B cell (primary cell): ENCODE data around the gene CACTIN. TPM values are rescaled to one million over a fixed set of nuclear protein-coding genes. Genes with fewer than 3 reads are reported as not detected.

ENCODE experiments used
- ATAC-seq: fragments of 200-7000 bp; cut with Tn5 transposase; one replicate; pipeline ENCODE4 v1.10.0; 2021; ENCODE audit warnings: low read depth, mild to moderate bottlenecking, moderate number of reproducible peaks, moderate library complexity
- CTCF ChIA-PET: fragments of 350-600 bp; sonication (Branson Sonifier 250); formaldehyde crosslinking; loops from one replicate; lab custom pipeline; 2021; ENCODE audit warnings: antibody characterized with exemption, inconsistent platforms; lab: Charles Lee
- POLR2A ChIA-PET: fragments of 350-600 bp; sonication (Branson Sonifier 250); formaldehyde crosslinking; loops from one replicate; lab custom pipeline; 2021; ENCODE audit warnings: antibody characterized with exemption; lab: Charles Lee
- DNase-seq: peaks from one replicate; pipeline ENCODE4 v3.0.0; 2013
- H2AFZ ChIP-seq: 2 replicates; pipeline ENCODE4 v1.6.1; 2012; ENCODE audit warnings: mild to moderate bottlenecking, low read depth, low read length; ENCODE audit not compliant: insufficient read depth, poor library complexity, severe bottlenecking
- H3K27ac ChIP-seq, 2 donors: 1 replicate in 1 of 2; 2 replicates in 1 of 2; pipeline ENCODE4 v1.5.1; 2012 to 2013; ENCODE audit warnings: low read length in 2 of 2, mild to moderate bottlenecking in 2 of 2, moderate library complexity in 1 of 2
- H3K27me3 ChIP-seq, 4 experiments: fragments of 200-600 bp in 1 of 4; sonication (generic) in 1 of 4; replicated peaks in 1 of 4; 1 replicate in 2 of 4; 2 replicates in 2 of 4; pipeline versions ENCODE4 v1.6.1 to v1.7.0; 2013 to 2016; ENCODE audit warnings: low read length in 3 of 4, mild to moderate bottlenecking in 2 of 4, mixed read lengths in 1 of 4, moderate library complexity in 1 of 4; ENCODE audit not compliant: insufficient read depth in 4 of 4, control insufficient read depth in 3 of 4; ENCODE audit errors: control extremely low read depth in 1 of 4
- H3K36me3 ChIP-seq, 2 experiments: replicated peaks in 1 of 2; 1 replicate in 1 of 2; 2 replicates in 1 of 2; pipeline versions ENCODE4 v1.6.1 to v1.7.1; 2013; ENCODE audit warnings: low read length in 1 of 2; ENCODE audit not compliant: insufficient read depth in 2 of 2, control insufficient read depth in 1 of 2; ENCODE audit errors: control extremely low read depth in 1 of 2, extremely low read depth in 1 of 2
- H3K4me1 ChIP-seq, 2 donors: fragments of 200-600 bp in 1 of 2; sonication (generic) in 1 of 2; 1 replicate in 1 of 2; 2 replicates in 1 of 2; pipeline versions ENCODE4 v1.5.1 to v1.6.1; 2013 to 2017; ENCODE audit warnings: low read length in 2 of 2; ENCODE audit not compliant: control insufficient read depth in 2 of 2, insufficient read depth in 2 of 2
- H3K4me2 ChIP-seq: replicated peaks from 2 replicates; pipeline ENCODE3; 2012; ENCODE audit warnings: mild to moderate bottlenecking, low read depth, low read length; ENCODE audit not compliant: poor library complexity, severe bottlenecking
- H3K4me3 ChIP-seq, 5 experiments: fragments of 200-600 bp in 1 of 5; sonication (generic) in 1 of 5; 1 replicate in 3 of 5; 2 replicates in 2 of 5; pipeline versions ENCODE4 v1.5.1 to v1.7.0; 2011 to 2016; ENCODE audit warnings: low read length in 4 of 5, mild to moderate bottlenecking in 4 of 5, low read depth in 2 of 5, control low read depth in 1 of 5, moderate library complexity in 1 of 5; ENCODE audit not compliant: insufficient read depth in 1 of 5; ENCODE audit errors: control extremely low read depth in 1 of 5, extremely low read depth in 1 of 5
- H3K79me2 ChIP-seq: fragments of 200-600 bp; sonication (generic); one replicate; pipeline ENCODE4 v1.6.0; 2016; ENCODE audit warnings: low read length; ENCODE audit not compliant: control insufficient read depth, insufficient read depth
- H3K9ac ChIP-seq: fragments of 200-600 bp; sonication (generic); 2 replicates; pipeline ENCODE4 v1.6.1; 2017; ENCODE audit warnings: mild to moderate bottlenecking, low read length, moderate library complexity
- H3K9me3 ChIP-seq, 3 donors: one replicate each; pipeline versions ENCODE4 v1.6.1 to v1.7.1; 2013; ENCODE audit warnings: low read length in 2 of 3; ENCODE audit not compliant: control insufficient read depth in 2 of 3, insufficient read depth in 1 of 3; ENCODE audit errors: control extremely low read depth in 1 of 3
- H4K20me1 ChIP-seq: 2 replicates; pipeline ENCODE4 v1.6.0; 2012; ENCODE audit warnings: mild to moderate bottlenecking, low read length; ENCODE audit not compliant: insufficient read depth, control insufficient read depth, poor library complexity, severe bottlenecking
- H3K27ac Mint-ChIP-seq: one replicate; pipeline ENCODE4 v1.8.0; 2021; ENCODE audit warnings: mixed read lengths
- H3K27me3 Mint-ChIP-seq: one replicate; pipeline ENCODE4 v1.8.0; 2021; ENCODE audit warnings: mixed read lengths
- H3K4me1 Mint-ChIP-seq: one replicate; pipeline ENCODE4 v1.8.0; 2021; ENCODE audit warnings: mixed read lengths
- H3K4me3 Mint-ChIP-seq: one replicate; pipeline ENCODE4 v1.8.0; 2021; ENCODE audit warnings: mixed read lengths
- H3K9me3 Mint-ChIP-seq: one replicate; pipeline ENCODE4 v1.8.0; 2022; ENCODE audit warnings: mixed read lengths; ENCODE audit not compliant: insufficient read depth
- EZH2 ChIP-seq: IDR thresholded peaks from 2 replicates; pipeline ENCODE4 v1.6.1; 2012; ENCODE audit warnings: borderline replicate concordance, low read depth, mild to moderate bottlenecking, moderate library complexity, low read length; ENCODE audit not compliant: insufficient read depth, poor library complexity, severe bottlenecking
- WGBS: methylation state at CpG from one replicate; pipeline ENCODE4 v1.1.5; 2013; ENCODE audit warnings: missing lambda C conversion rate; ENCODE audit not compliant: insufficient coverage; 5-methylcytosine and 5-hydroxymethylcytosine counted together
- intact Hi-C: fragments of 100-400 bp; cut with micrococcal nuclease; formaldehyde crosslinking; loops from one replicate; pipeline ENCODE4 v1.10.0; 2022
- polyA plus RNA-seq: library from polyadenylated mRNA; depleted of rRNA; stranded (reverse); fragments of >200 nt; gene quantifications from 2 replicates; pipeline ENCODE4 v1.2.3, GENCODE V29; 2012
- total RNA-seq, 2 donors: library from RNA; stranded (reverse); fragments of 120-200 nt in 1 of 2; gene quantifications; 1 replicate in 1 of 2; 2 replicates in 1 of 2; pipeline versions ENCODE4 v1.2.3 to v1.2.4, GENCODE V29; 2013 to 2022
- TF ChIP-seq, protein P1 (sequence below): fragments of 200-600 bp; IDR thresholded peaks from one replicate; pipeline ENCODE4 v1.8.0; 2022; ENCODE audit warnings: antibody characterized with exemption, mild to moderate bottlenecking

CACTIN gene
- total and polyA plus RNA-seq, 2 donors (not counting 1 experiment from before 2014, with no cell fraction given), result 40.6 to 41.8 TPM

DNA sequence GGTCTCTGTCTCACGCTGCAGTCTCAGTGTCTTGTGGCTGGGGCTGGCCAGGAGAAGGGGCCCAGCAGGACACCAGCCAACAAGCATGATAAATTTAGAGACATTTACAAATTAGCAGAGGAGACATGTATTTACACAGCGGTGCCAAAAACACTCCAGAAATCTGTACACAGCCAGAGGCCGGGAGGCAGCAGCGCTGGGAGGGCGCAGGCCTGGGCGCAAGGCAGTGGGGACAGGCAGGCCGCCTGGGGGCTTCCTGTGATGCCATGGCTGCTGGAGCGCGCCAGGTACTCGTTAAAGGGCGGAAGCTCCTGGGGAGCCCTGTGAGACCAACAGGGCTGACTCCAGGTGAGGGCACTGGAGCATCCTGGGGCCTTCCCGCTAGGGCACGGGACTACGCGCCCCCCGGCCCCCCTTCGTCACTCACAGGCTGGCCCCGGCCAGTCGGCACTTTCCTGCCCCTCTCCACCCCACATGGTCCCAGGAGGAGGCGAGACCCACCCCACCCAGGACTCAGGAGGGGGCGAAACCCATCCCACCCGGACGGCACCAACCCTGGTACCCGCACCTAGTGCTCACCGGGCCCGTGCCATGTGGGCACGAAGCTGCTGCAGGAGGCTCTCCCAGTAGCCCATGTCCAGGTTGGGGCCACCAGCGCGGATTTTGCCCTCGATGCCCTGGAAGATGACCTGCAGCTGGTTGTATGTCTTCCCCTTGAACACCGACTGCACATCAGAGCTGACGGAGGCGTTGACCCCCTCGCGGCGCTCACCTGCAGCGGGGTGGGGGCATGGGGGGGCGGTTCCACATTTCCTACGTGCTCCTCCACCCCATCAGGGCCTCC lies 12.6 kb downstream of the CACTIN start:
- H3K9me3 ChIP-seq, result peaks cover 0 to 8% (median 0%) of the 10 kb centered on the region in 3 donors
- H3K4me3 ChIP-seq, result no peak overlapping the region
- no peak overlapping the region for H3K4me2 ChIP-seq
- no peak overlapping the region for H2AFZ ChIP-seq
- CTCF ChIA-PET, result no interaction called here
- intact Hi-C loops, result no loop called here
- H3K27me3 Mint-ChIP-seq, result no peaks in the 10 kb centered on the region
- no peak overlapping the region for H3K9ac ChIP-seq
- peaks cover 15% of the 10 kb centered on the region for H3K4me1 Mint-ChIP-seq
- DNase-seq (no peak), ATAC-seq (no peak)
- POLR2A ChIA-PET, result no interaction called here
- H3K36me3 ChIP-seq, result peaks cover 0 to 25% of the 10 kb centered on the region in 2 experiments
- 89% methylated on average over 27 of the region's 39 CpGs for WGBS
- no peak overlapping the region for H3K27ac Mint-ChIP-seq
- H3K27ac ChIP-seq, result no peak overlapping the region
- H3K9me3 Mint-ChIP-seq, result no peaks in the 10 kb centered on the region
- H4K20me1 ChIP-seq, result peaks cover 4% of the 10 kb centered on the region
- no peaks in the 10 kb centered on the region for H3K79me2 ChIP-seq
- H3K4me3 Mint-ChIP-seq, result no peak overlapping the region
- peaks cover 12 to 15% of the 10 kb centered on the region in 2 donors for H3K4me1 ChIP-seq
- TF ChIP-seq, protein P1, sequence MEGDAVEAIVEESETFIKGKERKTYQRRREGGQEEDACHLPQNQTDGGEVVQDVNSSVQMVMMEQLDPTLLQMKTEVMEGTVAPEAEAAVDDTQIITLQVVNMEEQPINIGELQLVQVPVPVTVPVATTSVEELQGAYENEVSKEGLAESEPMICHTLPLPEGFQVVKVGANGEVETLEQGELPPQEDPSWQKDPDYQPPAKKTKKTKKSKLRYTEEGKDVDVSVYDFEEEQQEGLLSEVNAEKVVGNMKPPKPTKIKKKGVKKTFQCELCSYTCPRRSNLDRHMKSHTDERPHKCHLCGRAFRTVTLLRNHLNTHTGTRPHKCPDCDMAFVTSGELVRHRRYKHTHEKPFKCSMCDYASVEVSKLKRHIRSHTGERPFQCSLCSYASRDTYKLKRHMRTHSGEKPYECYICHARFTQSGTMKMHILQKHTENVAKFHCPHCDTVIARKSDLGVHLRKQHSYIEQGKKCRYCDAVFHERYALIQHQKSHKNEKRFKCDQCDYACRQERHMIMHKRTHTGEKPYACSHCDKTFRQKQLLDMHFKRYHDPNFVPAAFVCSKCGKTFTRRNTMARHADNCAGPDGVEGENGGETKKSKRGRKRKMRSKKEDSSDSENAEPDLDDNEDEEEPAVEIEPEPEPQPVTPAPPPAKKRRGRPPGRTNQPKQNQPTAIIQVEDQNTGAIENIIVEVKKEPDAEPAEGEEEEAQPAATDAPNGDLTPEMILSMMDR, result no peak
- no peak for TF ChIP-seq EZH2
- no peaks in the 10 kb centered on the region for H3K27me3 ChIP-seq
